SK-N-SH treated with all-trans-retinoic acid at 6 μM for 48 hours (cell line): ENCODE measurements around the gene HABP2.

Experiments
- ATAC-seq: fragments of 200-7000 bp; cut with Tn5 transposase; 3 replicates; pipeline ENCODE4 v1.9.1; 2020; ENCODE audit warnings: mild to moderate bottlenecking, moderate library complexity
- ARNTL ChIP-seq: fragments of 450-650 bp; formaldehyde crosslinking; IDR thresholded peaks from 2 replicates; pipeline ENCODE4 v1.5.0; 2020; ENCODE audit warnings: low read depth, mild to moderate bottlenecking, moderate library complexity, borderline replicate concordance
- CREB5 ChIP-seq: fragments of 250-450 bp; sonication (Bioruptor Pico); IDR thresholded peaks from 2 replicates; pipeline ENCODE4 v1.5.1; 2020; ENCODE audit warnings: low read depth, mild to moderate bottlenecking, moderate library complexity
- ESRRG ChIP-seq: fragments of 250-450 bp; sonication (Bioruptor Pico); IDR thresholded peaks from 2 replicates; pipeline ENCODE4 v1.6.1; 2021; ENCODE audit warnings: mild to moderate bottlenecking
- GLIS3 ChIP-seq: fragments of 250-450 bp; sonication (Bioruptor Pico); IDR thresholded peaks from 2 replicates; pipeline ENCODE4 v1.5.0; 2020; ENCODE audit warnings: mild to moderate bottlenecking, moderate library complexity
- ISL1 ChIP-seq: fragments of 250-450 bp; sonication (Bioruptor Pico); IDR thresholded peaks from 2 replicates; pipeline ENCODE4 v2.1.2; 2022; ENCODE audit warnings: mild to moderate bottlenecking, moderate library complexity
- OSR1 ChIP-seq: fragments of 250-450 bp; sonication (Bioruptor Pico); IDR thresholded peaks from 2 replicates; pipeline ENCODE4 v1.8.0; 2022; ENCODE audit warnings: moderate library complexity, mild to moderate bottlenecking, inconsistent platforms
- POU6F1 ChIP-seq: fragments of 250-450 bp; sonication (Bioruptor Pico); IDR thresholded peaks from 2 replicates; pipeline ENCODE4 v1.8.0; 2021; ENCODE audit warnings: low read depth, mild to moderate bottlenecking, moderate library complexity, borderline replicate concordance
- PPARA ChIP-seq: fragments of 250-450 bp; sonication (Bioruptor Pico); IDR thresholded peaks from 2 replicates; pipeline ENCODE4 v1.5.0; 2020; ENCODE audit warnings: mild to moderate bottlenecking, borderline replicate concordance
- SNAI2 ChIP-seq: fragments of 250-450 bp; sonication (Bioruptor Pico); IDR thresholded peaks from 2 replicates; pipeline ENCODE4 v1.5.0; 2020; ENCODE audit warnings: mild to moderate bottlenecking, moderate library complexity
- TCF4 ChIP-seq: fragments of 250-450 bp; sonication (Bioruptor Pico); IDR thresholded peaks from 2 replicates; pipeline ENCODE4 v1.8.0; 2021; ENCODE audit warnings: mild to moderate bottlenecking, moderate library complexity, borderline replicate concordance
- TSHZ2 ChIP-seq: fragments of 250-450 bp; sonication (Bioruptor Pico); IDR thresholded peaks from 2 replicates; pipeline ENCODE4 v1.5.0; 2020; ENCODE audit warnings: mild to moderate bottlenecking, moderate library complexity
- ZC3H10 ChIP-seq: fragments of 250-450 bp; sonication (Bioruptor Pico); IDR thresholded peaks from 2 replicates; pipeline ENCODE4 v1.5.1; 2021; ENCODE audit warnings: mild to moderate bottlenecking, moderate library complexity
- ZFP30 ChIP-seq: fragments of 450-650 bp; formaldehyde crosslinking; IDR thresholded peaks from 2 replicates; pipeline ENCODE4 v1.5.0; 2022; ENCODE audit warnings: mild to moderate bottlenecking, moderate library complexity
- ZNF565 ChIP-seq: fragments of 450-650 bp; formaldehyde crosslinking; conservative IDR thresholded peaks from 2 replicates; pipeline ENCODE4 v1.5.0; 2020; ENCODE audit warnings: low read depth, mild to moderate bottlenecking, moderate library complexity
- ZNF70 ChIP-seq: fragments of 450-650 bp; formaldehyde crosslinking; IDR thresholded peaks from 2 replicates; pipeline ENCODE4 v1.5.0; 2020; ENCODE audit warnings: mild to moderate bottlenecking, moderate library complexity
- ZNF8 ChIP-seq: fragments of 450-650 bp; formaldehyde crosslinking; IDR thresholded peaks from 2 replicates; pipeline ENCODE4 v1.5.0; 2020; ENCODE audit warnings: mild to moderate bottlenecking, moderate library complexity

Gene HABP2

DNA sequence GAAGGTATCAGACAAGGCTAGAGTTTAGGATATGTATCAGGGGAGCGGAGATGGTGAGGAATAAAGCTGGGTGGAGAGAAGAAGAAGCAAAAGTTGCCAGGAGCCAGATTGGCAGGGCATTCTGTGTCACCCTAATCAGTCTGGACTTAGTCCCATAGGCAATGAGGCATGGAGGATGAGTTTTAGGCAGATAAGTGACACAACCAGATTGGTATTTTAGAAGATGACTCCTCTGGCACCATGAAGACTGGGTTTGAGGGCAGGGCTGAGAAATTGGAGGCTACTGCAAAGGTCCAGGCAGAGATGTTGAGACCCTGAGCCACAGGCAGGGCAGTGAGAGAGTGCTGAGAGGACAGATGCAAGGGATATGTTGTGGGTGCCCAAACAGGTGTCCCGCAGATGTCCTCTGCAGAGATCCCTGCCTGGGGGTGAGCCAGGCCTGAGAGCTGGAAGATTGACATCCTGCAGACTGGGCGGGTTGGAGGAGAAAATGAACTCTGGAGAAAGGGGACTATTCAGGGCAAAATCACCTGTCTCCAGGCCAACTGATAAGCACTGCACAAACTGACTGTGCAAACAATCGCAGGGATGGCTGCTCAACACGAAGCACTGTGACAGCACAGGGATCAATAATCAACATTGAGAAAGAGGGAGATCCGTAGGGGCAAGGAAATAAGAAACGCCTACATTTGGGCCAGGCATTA is 11.9 kb upstream of the HABP2 start:
- ATAC-seq, result peak; percentile 42; the same call in 2 of the 3 replicates
- no peak for TF ChIP-seq ZC3H10 (CRISPR knock-in tag)
- no peak for TF ChIP-seq ZNF70 (CRISPR knock-in tag)
- TF ChIP-seq CREB5 (CRISPR knock-in tag), result no peak
- TF ChIP-seq ZNF8 (CRISPR knock-in tag), result no peak
- no peak for TF ChIP-seq TCF4 (CRISPR knock-in tag)
- TF ChIP-seq GLIS3, result no peak
- no peak for TF ChIP-seq TSHZ2
- no peak for TF ChIP-seq ZFP30 (CRISPR knock-in tag)
- TF ChIP-seq ZNF565, result no peak
- TF ChIP-seq POU6F1 (CRISPR knock-in tag), result no peak
- no peak for TF ChIP-seq ARNTL (CRISPR knock-in tag)
- no peak for TF ChIP-seq SNAI2 (CRISPR knock-in tag)
- TF ChIP-seq OSR1 (CRISPR knock-in tag), result no peak
- TF ChIP-seq PPARA, result no peak
- no peak for TF ChIP-seq ISL1

DNA sequence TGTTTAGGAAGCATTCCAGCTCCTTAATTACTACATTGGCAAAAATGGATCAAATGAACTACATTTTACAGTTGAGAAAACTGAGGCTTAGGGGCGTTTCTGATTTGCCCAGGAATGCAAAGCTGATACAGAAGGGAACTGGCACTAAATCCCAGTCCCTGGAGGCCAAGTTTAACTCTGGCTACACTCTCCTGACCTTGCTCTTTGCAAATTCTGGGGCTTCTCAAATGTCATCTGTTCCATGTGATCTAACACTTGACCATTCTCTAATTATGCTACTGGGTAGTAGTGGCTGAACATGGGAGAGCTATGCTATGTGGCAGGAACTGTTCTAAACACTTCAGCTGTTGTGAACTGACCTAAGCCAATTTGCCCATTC is 11.3 kb upstream of the HABP2 start:
- TF ChIP-seq ISL1, result no peak
- TF ChIP-seq CREB5 (CRISPR knock-in tag), result no peak
- no peak for TF ChIP-seq ZNF70 (CRISPR knock-in tag)
- ATAC-seq, result no peak

DNA sequence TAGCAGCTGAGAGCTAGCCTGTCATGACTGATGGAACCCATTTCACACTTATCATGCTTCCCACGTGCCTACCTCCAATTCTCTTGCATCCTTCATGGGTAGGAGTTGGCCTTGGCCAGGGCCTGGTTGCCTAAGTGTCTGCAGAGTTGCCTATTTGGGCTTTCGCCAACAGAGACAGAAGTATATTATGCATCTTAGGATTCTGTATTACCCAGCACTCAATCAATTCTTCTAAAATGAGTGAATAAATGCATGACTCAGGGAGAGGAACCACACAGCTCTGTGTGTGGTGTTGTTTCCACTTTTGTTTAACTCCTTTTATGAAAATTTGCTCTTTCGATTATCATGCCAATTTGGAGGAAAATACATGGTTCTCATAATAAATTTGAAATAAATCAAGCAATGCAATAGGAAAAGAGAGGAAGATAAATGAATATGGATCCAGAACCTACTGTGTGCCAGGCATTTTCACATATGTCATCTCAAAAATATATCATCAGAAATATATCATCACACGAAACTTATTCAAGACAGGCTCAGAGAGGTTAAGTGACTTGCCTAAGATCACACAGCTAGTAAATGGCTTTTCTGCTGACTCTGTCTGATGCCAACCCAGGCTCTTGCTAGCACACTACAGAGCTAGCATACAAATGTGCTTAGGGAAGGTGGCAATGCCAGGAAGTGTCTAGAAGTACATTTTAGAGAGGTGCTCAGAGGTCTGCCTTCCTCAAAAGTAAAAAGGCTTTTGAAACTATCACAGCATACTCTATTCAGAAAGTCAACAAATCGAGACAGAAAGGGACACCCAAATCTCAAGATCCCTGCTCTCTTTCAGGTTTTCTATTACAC is 9.5 kb upstream of the HABP2 start:
- TF ChIP-seq ESRRG (CRISPR knock-in tag), result no peak
- TF ChIP-seq ARNTL (CRISPR knock-in tag), result no peak
- TF ChIP-seq POU6F1 (CRISPR knock-in tag), result no peak
- no peak for TF ChIP-seq TSHZ2
- no peak for ATAC-seq
